Mesothelial cell of epicardium (in vitro differentiated cells): Measurements from ENCODE around the gene CNTN1. TPM values are rescaled to one million over a fixed set of nuclear protein-coding genes. Genes with fewer than 3 reads are reported as not detected.

Source experiments
- DNase-seq, 2 experiments: peaks; one replicate each; pipeline ENCODE4 v3.0.0; 2021; ENCODE audit warnings: low spot score in 2 of 2; ENCODE audit not compliant: unreplicated experiment in 2 of 2
- H3K27ac Mint-ChIP-seq: 2 replicates; pipeline ENCODE4 v1.8.0; 2021; ENCODE audit warnings: mixed read lengths
- H3K27me3 Mint-ChIP-seq: 2 replicates; pipeline ENCODE4 v1.8.0; 2021; ENCODE audit warnings: low read depth, mixed read lengths
- H3K36me3 Mint-ChIP-seq: 2 replicates; pipeline ENCODE4 v1.8.0; 2021; ENCODE audit warnings: mixed read lengths
- H3K4me1 Mint-ChIP-seq: 2 replicates; pipeline ENCODE4 v1.8.0; 2021; ENCODE audit warnings: mixed read lengths
- H3K4me3 Mint-ChIP-seq: 2 replicates; pipeline ENCODE4 v1.8.0; 2021; ENCODE audit warnings: mild to moderate bottlenecking, moderate library complexity, mixed read lengths
- H3K9me3 Mint-ChIP-seq: 2 replicates; pipeline ENCODE4 v1.8.0; 2021; ENCODE audit warnings: mixed read lengths
- CTCF ChIP-seq: fragments of 200-600 bp; sonication (generic); IDR thresholded peaks from one replicate; pipeline ENCODE4 v1.5.0; 2021; ENCODE audit warnings: antibody characterized with exemption; ENCODE audit not compliant: unreplicated experiment
- total RNA-seq: library from RNA; stranded (reverse); gene quantifications from 3 replicates; pipeline ENCODE4 v1.2.1, GENCODE V29; 2021

CNTN1 gene
- total RNA-seq, 1 donor from 2014 or later = 22.4 TPM

GRCh38 chr12:40793471-40793870 is 101.2 kb downstream of the CNTN1 start:
- no peak for DNase-seq
- Mint-ChIP-seq H3K27me3 (no peaks in the 10 kb centered on the region), H3K4me1 (peaks cover 14% of the 10 kb centered on the region), H3K36me3 (no peaks in the 10 kb centered on the region), H3K4me3 (no peak overlapping the region), H3K27ac (peak overlapping the region; percentile 50), H3K9me3 (no peaks in the 10 kb centered on the region)
- no peak for TF ChIP-seq CTCF

- Mint-ChIP-seq H3K4me1 (peaks cover 14% of the 10 kb centered on the region), H3K27ac (no peak overlapping the region), H3K4me3 (no peak overlapping the region), H3K27me3 (no peaks in the 10 kb centered on the region), H3K36me3 (no peaks in the 10 kb centered on the region), H3K9me3 (no peaks in the 10 kb centered on the region)
- DNase-seq = no peak
- TF ChIP-seq CTCF = no peak
These were observed 101.8 kb downstream of the CNTN1 start for GRCh38 chr12:40794087-40794486.

- TF ChIP-seq CTCF = no peak
- Mint-ChIP-seq H3K27me3 (no peaks in the 10 kb centered on the region), H3K27ac (no peak overlapping the region), H3K36me3 (no peaks in the 10 kb centered on the region), H3K4me3 (no peak overlapping the region), H3K4me1 (no peaks in the 10 kb centered on the region), H3K9me3 (no peaks in the 10 kb centered on the region)
- no peak for DNase-seq
These were observed 108.8 kb downstream of the CNTN1 start for GRCh38 chr12:40801082-40801481.

GRCh38 chr12:40801861-40802260 is 109.6 kb downstream of the CNTN1 start:
- TF ChIP-seq CTCF = no peak
- Mint-ChIP-seq H3K36me3 (no peaks in the 10 kb centered on the region), H3K4me1 (no peaks in the 10 kb centered on the region), H3K27me3 (no peaks in the 10 kb centered on the region), H3K27ac (no peak overlapping the region), H3K4me3 (no peak overlapping the region), H3K9me3 (no peaks in the 10 kb centered on the region)
- no peak for DNase-seq

- Mint-ChIP-seq H3K36me3 (no peaks in the 10 kb centered on the region), H3K4me1 (no peaks in the 10 kb centered on the region), H3K27me3 (no peaks in the 10 kb centered on the region), H3K9me3 (no peaks in the 10 kb centered on the region), H3K27ac (no peak overlapping the region), H3K4me3 (no peak overlapping the region)
- DNase-seq = no peak
- no peak for TF ChIP-seq CTCF
These were observed 110.4 kb downstream of the CNTN1 start for GRCh38 chr12:40802656-40803055.
